ENCODE measurements around the gene DIS3L2.

The DIS3L2 gene

DNA sequence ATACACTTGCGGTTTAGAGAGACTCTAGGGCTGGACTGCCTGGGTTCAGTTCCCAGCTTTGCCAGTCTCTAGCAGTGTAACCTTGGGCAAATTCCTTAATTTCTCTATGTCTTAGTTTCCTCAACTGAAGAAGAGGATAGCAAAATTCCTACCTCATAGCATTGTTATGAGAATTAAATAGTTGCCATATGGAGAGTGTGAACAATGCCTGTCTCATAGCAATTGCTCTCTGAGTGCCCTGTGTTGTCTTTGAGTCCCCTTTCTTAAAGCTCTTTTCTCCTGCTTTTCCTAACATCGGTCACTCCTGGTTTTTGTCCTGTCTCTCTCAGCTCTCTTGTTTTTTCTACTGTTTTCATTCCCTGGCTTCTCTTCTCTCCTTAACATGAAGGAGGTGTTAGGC is 300.3 kb downstream of the DIS3L2 start:
- TF ChIP-seq, protein P1, sequence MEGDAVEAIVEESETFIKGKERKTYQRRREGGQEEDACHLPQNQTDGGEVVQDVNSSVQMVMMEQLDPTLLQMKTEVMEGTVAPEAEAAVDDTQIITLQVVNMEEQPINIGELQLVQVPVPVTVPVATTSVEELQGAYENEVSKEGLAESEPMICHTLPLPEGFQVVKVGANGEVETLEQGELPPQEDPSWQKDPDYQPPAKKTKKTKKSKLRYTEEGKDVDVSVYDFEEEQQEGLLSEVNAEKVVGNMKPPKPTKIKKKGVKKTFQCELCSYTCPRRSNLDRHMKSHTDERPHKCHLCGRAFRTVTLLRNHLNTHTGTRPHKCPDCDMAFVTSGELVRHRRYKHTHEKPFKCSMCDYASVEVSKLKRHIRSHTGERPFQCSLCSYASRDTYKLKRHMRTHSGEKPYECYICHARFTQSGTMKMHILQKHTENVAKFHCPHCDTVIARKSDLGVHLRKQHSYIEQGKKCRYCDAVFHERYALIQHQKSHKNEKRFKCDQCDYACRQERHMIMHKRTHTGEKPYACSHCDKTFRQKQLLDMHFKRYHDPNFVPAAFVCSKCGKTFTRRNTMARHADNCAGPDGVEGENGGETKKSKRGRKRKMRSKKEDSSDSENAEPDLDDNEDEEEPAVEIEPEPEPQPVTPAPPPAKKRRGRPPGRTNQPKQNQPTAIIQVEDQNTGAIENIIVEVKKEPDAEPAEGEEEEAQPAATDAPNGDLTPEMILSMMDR (IDR thresholded peaks at IDR 0.05; ENCODE audit: low read depth, low read length) = no peak
- H3K36me3 ChIP-seq = peaks cover 8% of the 10 kb centered on the region
- H3K4me3 ChIP-seq (ENCODE audit: low read depth, low read length) = no peak overlapping the region
- no peaks in the 10 kb centered on the region for H3K27me3 ChIP-seq (ENCODE audit: insufficient read depth, low read depth, severe bottlenecking)
- H3K27ac ChIP-seq = no peak overlapping the region
- DNase-seq = no peak
- H3K9me3 ChIP-seq (ENCODE audit: severe bottlenecking) = no peaks in the 10 kb centered on the region

DNA sequence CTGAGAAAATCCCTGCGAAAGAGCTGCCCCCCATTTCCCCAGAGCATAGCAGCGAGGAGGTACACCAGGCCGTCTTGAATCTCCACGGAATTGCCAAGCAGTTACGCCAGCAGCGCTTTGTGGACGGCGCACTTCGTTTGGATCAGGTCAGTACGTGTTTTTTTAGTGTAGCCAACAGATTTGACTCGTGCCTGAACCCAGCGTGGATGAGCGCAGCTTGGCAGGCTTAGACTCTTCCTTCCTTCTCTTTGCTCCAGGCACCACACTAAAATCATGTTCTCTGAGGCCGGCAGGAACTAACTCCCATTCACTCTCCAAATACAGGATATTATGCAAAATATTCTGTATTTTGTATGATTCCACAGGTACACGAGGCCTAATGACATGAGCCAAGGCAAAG is 301.8 kb downstream of the DIS3L2 start:
- no peaks in the 10 kb centered on the region for H3K27me3 ChIP-seq (ENCODE audit: insufficient read depth, low read depth, severe bottlenecking)
- no peak overlapping the region for H3K27ac ChIP-seq
- no peak for DNase-seq
- H3K36me3 ChIP-seq = peaks cover 8% of the 10 kb centered on the region
- H3K9me3 ChIP-seq (ENCODE audit: severe bottlenecking) = no peaks in the 10 kb centered on the region
- TF ChIP-seq, protein P1 (IDR thresholded peaks at IDR 0.05; ENCODE audit: low read depth, low read length) = no peak
- H3K4me3 ChIP-seq (ENCODE audit: low read depth, low read length) = no peak overlapping the region

DNA sequence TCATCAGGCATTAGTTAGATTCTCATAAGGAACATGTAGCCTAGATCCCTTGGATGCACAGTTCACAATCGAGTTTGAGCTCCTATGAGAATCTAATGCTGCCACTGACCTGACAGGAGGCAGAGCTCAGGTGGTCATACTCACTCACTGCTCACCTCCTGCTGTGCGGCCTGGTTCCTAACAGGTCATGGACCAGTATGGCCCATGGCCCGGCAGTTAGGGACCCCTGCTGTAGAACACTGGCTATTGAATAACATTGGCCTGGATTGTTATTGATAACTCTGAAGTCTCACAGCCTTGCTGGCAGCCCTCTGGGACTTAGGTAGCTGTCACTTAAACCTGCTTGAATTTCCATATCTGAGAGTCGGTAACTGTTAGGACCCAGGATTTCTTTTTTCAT is 302.6 kb downstream of the DIS3L2 start:
- Histone ChIP-seq H3K4me3 (ENCODE audit: low read depth, low read length) (no peak overlapping the region), H3K27me3 (ENCODE audit: insufficient read depth, low read depth, severe bottlenecking) (no peaks in the 10 kb centered on the region), H3K36me3 (peaks cover 8% of the 10 kb centered on the region), H3K9me3 (ENCODE audit: severe bottlenecking) (no peaks in the 10 kb centered on the region), H3K27ac (no peak overlapping the region)
- no peak for DNase-seq
- TF ChIP-seq, protein P1 (IDR thresholded peaks at IDR 0.05; ENCODE audit: low read depth, low read length) = no peak

DNA sequence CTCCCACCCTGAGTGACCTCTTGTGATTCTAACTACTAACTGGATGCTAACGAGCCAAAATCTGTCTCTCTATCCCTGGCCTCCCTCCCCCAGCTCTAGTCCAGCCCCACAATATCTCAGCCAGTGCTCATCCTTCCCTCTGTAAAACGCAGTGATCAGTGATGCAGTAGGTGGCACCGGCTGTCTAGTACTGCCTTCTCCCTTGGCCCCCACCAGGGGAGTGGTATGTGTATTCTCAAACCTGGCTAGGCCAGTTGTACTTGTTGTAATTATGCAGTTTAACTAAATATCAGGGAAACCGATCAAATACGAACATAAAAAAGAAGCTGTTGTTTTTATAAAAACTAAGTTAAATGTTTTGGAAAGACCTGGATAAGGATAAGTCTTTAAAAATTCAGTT is 303.8 kb downstream of the DIS3L2 start:
- Histone ChIP-seq H3K27ac (no peak overlapping the region), H3K36me3 (peaks cover 8% of the 10 kb centered on the region)
- TF ChIP-seq, protein P1 (IDR thresholded peaks at IDR 0.05; ENCODE audit: low read depth, low read length) = no peak

DNA sequence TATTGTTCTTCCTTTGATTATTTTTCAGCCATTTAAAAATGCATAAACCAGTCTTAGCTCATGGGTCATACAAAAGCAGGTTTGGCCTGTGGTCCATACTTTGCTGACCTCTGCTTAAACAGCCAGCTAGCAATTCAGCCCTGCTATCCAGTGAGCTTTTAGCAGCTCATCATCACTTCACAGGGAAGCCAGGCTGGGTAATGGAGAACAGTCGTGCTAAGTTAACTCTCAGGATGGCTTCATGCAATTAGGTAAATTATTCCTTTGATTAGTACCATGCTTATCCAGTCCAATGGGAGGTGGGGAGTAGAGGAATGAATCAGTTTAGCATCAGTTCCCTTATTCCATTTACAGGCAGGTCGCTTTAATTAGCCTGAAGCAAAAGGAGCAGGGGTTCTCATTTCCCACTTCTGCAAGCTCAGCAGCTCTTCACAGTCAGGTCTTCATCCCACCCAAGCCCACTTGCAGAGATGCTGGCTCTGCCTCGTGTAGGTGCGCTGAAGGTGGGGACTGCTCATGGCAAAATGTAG is 307.2 kb downstream of the DIS3L2 start:
- no peak for DNase-seq
- Histone ChIP-seq H3K27me3 (ENCODE audit: insufficient read depth, low read depth, severe bottlenecking) (no peaks in the 10 kb centered on the region), H3K9me3 (ENCODE audit: severe bottlenecking) (no peaks in the 10 kb centered on the region), H3K4me3 (ENCODE audit: low read depth, low read length) (no peak overlapping the region), H3K27ac (no peak overlapping the region), H3K36me3 (peaks cover 4% of the 10 kb centered on the region)
- TF ChIP-seq, protein P1 (IDR thresholded peaks at IDR 0.05; ENCODE audit: low read depth, low read length) = no peak

More for the DNA sequence above, 303.8 kb downstream of the DIS3L2 start:
- no peak for DNase-seq
- Histone ChIP-seq H3K4me3 (ENCODE audit: low read depth, low read length) (no peak overlapping the region), H3K9me3 (ENCODE audit: severe bottlenecking) (no peaks in the 10 kb centered on the region), H3K27me3 (ENCODE audit: insufficient read depth, low read depth, severe bottlenecking) (no peaks in the 10 kb centered on the region)

DNA sequence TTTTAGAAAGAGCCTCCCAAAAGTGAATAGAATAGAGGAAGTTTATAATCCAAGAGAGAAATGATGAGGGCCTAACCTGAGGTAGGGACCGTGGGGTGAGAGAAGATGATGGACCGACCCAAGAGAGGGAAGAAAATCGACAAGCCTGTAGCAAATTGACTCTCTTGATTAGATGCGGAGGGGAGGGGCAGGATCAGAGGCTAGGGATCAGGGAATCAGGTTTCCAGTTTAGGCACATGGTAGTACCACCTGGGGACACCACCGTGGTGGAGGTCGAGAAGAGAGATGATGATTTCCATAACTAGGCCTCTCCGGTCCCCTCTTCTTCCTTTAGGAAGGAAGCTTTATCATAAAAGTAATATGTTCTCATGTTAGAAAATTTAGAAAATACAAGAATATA is 308.4 kb downstream of the DIS3L2 start:
- Histone ChIP-seq H3K4me3 (ENCODE audit: low read depth, low read length) (no peak overlapping the region), H3K27me3 (ENCODE audit: insufficient read depth, low read depth, severe bottlenecking) (no peaks in the 10 kb centered on the region), H3K9me3 (ENCODE audit: severe bottlenecking) (no peaks in the 10 kb centered on the region), H3K27ac (no peak overlapping the region), H3K36me3 (no peaks in the 10 kb centered on the region; the same call in 1 of the 2 replicates)
- no peak for DNase-seq
- TF ChIP-seq, protein P1 (IDR thresholded peaks at IDR 0.05; ENCODE audit: low read depth, low read length) = no peak

Data from WERI-Rb-1 (cell line).